GM13976 (cell line): ENCODE data around the gene RBM26.

ENCODE experiments used
- DNase-seq: peaks from one replicate; pipeline ENCODE4 v3.0.0; 2012; ENCODE audit warnings: low spot score
- CTCF ChIP-seq: IDR thresholded peaks from 2 replicates; pipeline ENCODE4 v1.5.1; 2012; ENCODE audit warnings: borderline replicate concordance, mild to moderate bottlenecking; ENCODE audit not compliant: insufficient read depth; ENCODE audit errors: extremely low read depth, missing control alignments, control extremely low read depth
- in situ Hi-C: fragments of 300-500 bp; cut with MboI; formaldehyde crosslinking; loops from one replicate; pipeline ENCODE4 v1.12.0; 2022; ENCODE audit warnings: low sequenced_read_pairs, mixed read lengths, inconsistent platforms; ENCODE audit not compliant: unreplicated experiment

Gene RBM26

GRCh38 chr13:79369226-79369625, 36.8 kb downstream of the RBM26 start:
- no peak for TF ChIP-seq CTCF
- in situ Hi-C loops: no loop called here
- no peak for DNase-seq

DNA sequence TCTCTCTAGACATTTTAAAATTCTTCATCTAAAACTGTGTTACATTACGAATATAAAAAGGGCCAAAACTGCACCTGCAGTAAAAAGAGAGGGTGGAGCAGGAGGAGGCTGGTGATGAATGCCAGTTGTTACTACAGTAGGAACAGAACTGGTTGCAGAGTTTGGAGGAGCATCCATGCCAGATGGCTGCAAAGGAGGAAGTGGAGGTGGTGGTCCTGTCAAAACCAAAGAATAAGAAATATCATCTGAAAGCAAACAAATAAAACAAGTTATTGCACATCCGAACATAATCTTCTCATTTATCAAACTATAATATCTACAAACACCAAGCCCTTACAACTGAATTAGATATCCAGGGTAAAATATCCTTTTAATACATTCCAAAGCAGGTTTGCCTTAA, 40.1 kb downstream of the RBM26 start:
- no peak for DNase-seq
- in situ Hi-C loops: no loop called here
- no peak for TF ChIP-seq CTCF

DNA sequence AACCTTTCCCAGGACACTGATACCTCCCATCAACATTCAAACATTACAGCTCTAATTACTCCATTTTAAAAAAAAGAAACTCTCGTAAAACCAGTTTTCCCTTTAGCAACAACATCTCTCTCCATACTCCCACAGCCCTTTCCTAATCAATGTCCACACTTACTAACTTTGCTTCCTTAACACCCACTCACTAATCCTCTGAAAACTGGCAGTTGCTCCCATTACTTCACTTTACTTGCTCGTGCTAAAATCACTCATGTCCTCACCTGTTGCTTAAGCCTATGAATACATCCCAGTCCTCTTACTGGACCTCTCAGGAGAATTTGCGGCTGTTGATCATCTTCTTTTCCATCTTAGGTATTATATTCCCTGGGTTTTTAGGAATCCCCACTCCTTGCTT, 44.8 kb downstream of the RBM26 start:
- in situ Hi-C loops: no loop called here
- DNase-seq: no peak
- TF ChIP-seq CTCF: no peak

GRCh38 chr13:79360095-79360494, 46.0 kb downstream of the RBM26 start:
- no peak for TF ChIP-seq CTCF
- no peak for DNase-seq
- in situ Hi-C loops: no loop called here

GRCh38 chr13:79359064-79359463, 47.0 kb downstream of the RBM26 start:
- DNase-seq: no peak
- in situ Hi-C loops: no loop called here
- TF ChIP-seq CTCF: no peak

DNA sequence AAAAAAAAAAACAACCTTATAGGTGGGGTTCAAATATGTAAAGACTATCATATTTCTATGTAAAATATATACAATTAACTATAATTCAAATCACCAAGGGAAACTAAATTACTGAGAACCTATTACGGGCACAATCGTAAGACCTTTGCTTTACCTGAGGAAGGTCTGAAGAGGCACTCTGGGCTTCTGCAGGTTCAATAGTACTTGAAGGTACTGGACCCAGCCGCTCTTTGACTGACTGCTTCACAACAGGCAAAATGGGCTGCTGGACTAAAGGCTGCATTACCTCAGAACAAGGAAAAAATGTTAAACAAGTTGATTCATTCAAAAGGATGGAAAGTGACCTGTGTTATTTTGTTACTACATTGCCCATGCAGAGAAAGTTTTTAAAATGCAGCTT, 51.8 kb downstream of the RBM26 start:
- TF ChIP-seq CTCF: no peak
- no peak for DNase-seq
- in situ Hi-C loops: no loop called here

- in situ Hi-C loops: no loop called here
- no peak for DNase-seq
- TF ChIP-seq CTCF: no peak
Measured at GRCh38 chr13:79353693-79354092, 52.4 kb downstream of the RBM26 start.
